Mammary epithelial cell (primary cell): ENCODE data around the gene LGR6.
A peak's percentile ranks its signal among the peaks of the same experiment; 100 is the strongest.

Experiments used
- CTCF ChIP-seq, 2 donors: IDR thresholded peaks in 1 of 2; conservative IDR thresholded peaks in 1 of 2; 2 replicates each; pipeline ENCODE4 v1.5.1; 2011 to 2012; ENCODE audit warnings: inconsistent platforms in 2 of 2, low read length in 2 of 2, mild to moderate bottlenecking in 2 of 2, control low read depth in 1 of 2, low read depth in 1 of 2; ENCODE audit not compliant: insufficient read depth in 1 of 2; ENCODE audit errors: extremely low read depth in 1 of 2
- EZH2 ChIP-seq: IDR thresholded peaks from 2 replicates; pipeline ENCODE4 v1.6.1; 2012; ENCODE audit warnings: low read length, inconsistent platforms, borderline replicate concordance

DNA sequence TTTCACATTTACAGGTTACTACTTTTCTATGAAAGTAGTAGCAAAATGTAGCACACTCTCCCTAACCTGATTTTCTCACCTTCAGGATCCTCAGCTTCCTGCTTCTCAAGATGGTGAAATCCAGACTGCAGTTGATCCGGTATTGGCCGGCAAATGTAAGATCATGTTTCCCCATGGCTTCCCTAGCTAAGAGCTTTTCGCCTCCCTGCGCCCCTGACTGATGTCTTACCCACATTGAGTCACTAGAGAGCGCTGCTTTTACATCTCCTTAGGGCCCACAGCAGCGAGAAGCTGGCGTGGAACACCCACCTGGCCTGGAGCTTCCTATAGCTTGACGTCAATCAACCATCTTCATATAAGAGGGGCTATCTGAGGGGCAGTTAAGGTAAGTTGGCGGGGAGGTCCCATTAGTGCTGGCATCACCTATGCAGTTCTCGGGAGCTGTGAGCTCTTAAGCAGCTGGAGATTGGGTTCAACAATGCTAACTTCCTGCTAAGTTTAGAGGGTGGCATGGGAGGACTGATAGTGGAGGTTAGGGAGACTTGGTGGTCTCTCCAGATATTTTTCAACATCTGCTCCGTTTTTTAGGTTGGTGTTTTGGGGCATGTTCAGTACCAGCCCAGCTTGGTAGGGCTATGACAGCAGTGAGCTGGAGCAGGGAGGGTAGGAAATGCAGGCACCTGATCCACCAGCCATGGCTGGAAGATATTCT, 38.7 kb upstream of the LGR6 start:
- TF ChIP-seq CTCF (conservative IDR thresholded peaks at IDR 0.05 in 1 of 2, IDR thresholded peaks at IDR 0.05 in 1 of 2; ENCODE audit: extremely low read depth in 1 of 2, insufficient read depth in 1 of 2, low read depth in 1 of 2, low read length in 2 of 2): peak; percentile 40 to 43
- no peak for TF ChIP-seq EZH2
